B cell (primary cell): ENCODE results near the gene ZNF716.

Experiments
- EZH2 ChIP-seq: IDR thresholded peaks from 2 replicates; pipeline ENCODE4 v1.6.1; 2012; ENCODE audit warnings: borderline replicate concordance, low read depth, mild to moderate bottlenecking, moderate library complexity, low read length; ENCODE audit not compliant: insufficient read depth, poor library complexity, severe bottlenecking
- TF ChIP-seq, protein P1 (sequence below): fragments of 200-600 bp; IDR thresholded peaks from one replicate; pipeline ENCODE4 v1.8.0; 2022; ENCODE audit warnings: antibody characterized with exemption, mild to moderate bottlenecking

DNA sequence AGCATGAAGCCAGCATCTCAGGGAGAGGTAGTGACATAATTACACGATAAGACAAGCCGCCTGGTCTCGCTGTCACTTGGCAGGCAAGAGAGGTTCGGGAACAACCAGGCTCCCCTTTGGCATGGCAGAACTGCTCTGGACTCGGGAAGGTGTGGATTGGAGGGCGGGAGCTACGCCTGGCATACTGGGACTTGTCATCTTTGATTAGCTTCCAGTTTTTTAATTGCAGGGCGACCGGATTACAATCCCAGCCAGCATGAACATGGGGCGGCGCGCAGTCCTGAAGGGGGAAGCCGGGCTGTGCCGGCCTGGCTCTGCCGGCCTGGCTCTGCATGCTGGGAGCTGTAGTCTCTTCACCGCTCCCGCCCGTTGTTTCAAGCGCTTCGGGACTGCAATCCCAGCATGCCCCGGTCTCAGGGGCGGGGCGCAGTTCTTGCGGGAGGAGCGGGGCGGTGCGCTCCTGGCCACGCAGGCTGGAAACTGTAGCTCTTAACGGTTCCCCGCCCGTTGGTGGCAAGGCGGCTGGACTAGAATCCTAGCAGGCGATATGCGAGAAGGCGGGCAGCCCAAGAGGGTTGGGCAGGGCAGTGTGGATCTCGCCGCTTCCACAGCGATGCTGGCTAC, 45.5 kb upstream of the ZNF716 start:
- TF ChIP-seq, protein P1, sequence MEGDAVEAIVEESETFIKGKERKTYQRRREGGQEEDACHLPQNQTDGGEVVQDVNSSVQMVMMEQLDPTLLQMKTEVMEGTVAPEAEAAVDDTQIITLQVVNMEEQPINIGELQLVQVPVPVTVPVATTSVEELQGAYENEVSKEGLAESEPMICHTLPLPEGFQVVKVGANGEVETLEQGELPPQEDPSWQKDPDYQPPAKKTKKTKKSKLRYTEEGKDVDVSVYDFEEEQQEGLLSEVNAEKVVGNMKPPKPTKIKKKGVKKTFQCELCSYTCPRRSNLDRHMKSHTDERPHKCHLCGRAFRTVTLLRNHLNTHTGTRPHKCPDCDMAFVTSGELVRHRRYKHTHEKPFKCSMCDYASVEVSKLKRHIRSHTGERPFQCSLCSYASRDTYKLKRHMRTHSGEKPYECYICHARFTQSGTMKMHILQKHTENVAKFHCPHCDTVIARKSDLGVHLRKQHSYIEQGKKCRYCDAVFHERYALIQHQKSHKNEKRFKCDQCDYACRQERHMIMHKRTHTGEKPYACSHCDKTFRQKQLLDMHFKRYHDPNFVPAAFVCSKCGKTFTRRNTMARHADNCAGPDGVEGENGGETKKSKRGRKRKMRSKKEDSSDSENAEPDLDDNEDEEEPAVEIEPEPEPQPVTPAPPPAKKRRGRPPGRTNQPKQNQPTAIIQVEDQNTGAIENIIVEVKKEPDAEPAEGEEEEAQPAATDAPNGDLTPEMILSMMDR = no peak
- TF ChIP-seq EZH2 = no peak
